Activated CD8-positive, alpha-beta memory T cell treated with anti-CD3 and anti-CD28 coated beads for 24 hours (primary cell): ENCODE results near the gene HNMT.
"Not testable (repeated sequence)": the region's sequence is repeated elsewhere in the genome, so short reads cannot be mapped to it uniquely, and the experiment has no call there.

Experiments used
- DNase-seq: peaks from one replicate; pipeline ENCODE4 v3.0.0-alpha.2; 2020

Gene HNMT

DNA sequence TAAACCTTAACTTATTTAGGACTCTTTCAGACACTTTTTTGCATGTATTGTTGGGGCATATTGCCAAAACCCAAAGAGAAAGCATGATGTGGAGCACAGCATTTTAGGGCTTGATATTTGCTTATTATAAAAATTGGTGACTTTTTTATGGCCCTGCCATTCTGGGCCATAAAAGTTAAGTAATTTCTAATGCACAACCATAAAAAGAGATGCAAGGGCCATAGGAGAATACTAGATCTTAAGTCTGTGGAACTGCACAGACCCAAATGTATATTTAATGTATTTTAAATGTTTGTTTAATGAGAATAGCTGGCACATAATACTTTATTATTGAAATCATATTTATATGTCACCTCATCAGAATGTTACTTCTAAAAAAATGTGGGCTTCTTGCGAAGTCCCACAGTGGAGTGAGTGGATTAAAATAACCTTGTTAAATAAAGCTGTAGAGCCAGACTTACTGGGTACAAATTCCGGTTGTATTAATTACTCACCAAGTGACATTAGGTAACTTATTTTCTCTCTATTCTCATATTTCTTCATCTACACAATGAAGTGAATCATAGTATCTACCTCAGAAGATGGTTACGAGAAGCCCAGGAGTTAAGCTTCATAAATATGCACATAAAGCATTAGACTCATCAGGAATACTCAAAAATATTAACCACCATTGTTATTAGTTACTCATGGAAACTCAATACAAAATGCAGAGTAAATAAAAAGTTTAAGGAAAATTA, 52.2 kb downstream of the HNMT start:
- no peak for DNase-seq

DNA sequence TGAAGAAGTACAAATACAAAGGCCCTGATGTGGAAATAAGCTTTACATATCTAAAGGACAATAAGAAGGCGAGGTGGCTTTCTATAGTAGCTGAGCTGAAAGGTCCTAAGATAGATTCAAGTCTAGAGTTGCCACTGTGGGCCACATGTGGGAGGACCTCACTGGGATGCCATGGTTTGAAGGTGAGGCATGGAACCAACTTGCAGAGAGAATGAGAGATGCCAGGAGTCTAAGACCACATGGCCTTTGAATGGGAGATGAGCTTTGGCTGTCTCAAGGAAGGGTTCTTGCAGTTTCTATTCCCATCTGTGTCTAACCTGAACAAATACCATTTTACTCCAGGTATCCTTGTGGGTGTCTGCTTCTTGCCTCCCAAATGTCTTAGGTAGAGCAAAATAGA, 53.6 kb downstream of the HNMT start:
- DNase-seq = no peak

GRCh38 chr2:138018866-138019688, 54.8 kb downstream of the HNMT start:
- DNase-seq = no peak

GRCh38 chr2:138020432-138020831, 56.2 kb downstream of the HNMT start:
- DNase-seq = no peak

GRCh38 chr2:138021154-138021553, 56.9 kb downstream of the HNMT start:
- no peak for DNase-seq

DNA sequence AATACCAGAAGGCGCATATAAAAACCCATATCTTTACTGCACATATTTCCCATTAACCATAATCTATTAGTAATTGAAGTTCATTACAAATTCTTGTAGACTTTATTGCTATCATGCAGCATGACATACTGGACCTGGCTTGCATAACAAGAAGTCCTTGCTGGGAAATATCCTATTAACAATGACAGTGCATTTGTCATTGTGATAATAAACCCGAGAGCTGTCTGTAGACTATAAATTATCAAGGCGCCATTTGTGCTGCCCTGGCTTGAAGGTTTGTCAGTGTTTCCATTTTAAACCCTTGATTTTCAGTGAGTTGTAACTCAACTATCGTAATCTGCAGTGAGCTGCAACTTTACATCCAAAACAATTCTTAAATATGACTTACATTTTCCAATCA, 59.0 kb downstream of the HNMT start:
- DNase-seq = no peak

DNA sequence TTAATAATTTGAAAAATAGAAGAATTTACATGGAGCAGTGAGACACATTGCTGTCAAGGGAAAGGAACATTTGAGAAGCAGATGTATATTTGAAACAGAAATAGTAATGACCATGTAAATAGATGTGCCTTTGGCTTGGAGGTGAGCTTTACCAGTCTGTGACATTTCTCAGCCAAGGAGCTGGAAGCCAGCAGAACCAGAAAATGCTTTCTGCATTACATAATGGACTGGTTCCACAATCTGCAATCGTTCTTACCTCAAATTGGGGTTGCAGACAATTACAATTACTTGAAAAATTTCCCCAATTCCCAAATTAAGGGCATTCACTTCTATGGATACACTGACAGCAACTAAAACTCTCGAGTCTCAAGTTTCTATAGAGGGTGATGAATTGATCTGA, 59.7 kb downstream of the HNMT start:
- no peak for DNase-seq

DNA sequence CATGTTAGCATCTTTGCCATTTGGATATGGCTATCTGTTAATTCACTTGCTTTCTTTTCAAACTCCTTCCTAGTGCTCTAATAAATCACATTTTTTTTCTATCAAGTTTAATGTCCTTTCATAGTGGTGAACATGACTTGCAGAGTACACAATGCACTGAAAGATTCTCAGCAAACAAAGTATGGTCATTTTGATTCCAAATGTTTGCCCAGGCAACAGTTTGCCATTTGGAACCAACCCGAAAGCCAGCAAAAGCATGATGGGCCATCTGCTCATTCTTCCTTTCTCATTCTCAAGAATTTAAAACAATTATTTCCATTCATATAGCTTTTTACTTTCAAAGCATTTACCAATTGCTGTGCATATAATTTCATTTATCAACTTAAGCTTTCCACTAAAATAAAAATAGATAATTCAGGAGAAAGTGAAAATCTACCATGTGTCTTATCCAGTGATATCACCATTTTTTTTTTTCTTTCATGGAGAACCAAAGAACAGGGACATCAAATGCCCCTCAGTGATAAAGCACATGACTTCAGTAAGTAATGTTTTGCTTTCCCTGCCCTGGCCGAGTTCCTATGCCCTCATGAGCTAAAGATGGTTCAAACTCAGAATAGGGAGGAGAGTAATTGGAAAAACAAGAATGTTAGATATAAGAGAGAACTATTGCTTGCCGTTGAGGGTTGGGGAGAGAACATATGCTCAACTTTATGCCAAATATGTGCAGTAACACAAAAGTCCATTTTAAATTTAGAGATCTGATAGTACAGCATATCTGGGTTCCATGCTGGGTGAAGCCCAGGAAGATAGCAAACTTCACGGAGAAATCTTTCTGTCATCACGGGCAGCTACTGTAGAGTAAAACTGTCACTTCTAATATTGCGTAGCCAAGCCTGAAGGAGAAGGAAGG, 62.1 kb downstream of the HNMT start:
- DNase-seq = no peak

DNA sequence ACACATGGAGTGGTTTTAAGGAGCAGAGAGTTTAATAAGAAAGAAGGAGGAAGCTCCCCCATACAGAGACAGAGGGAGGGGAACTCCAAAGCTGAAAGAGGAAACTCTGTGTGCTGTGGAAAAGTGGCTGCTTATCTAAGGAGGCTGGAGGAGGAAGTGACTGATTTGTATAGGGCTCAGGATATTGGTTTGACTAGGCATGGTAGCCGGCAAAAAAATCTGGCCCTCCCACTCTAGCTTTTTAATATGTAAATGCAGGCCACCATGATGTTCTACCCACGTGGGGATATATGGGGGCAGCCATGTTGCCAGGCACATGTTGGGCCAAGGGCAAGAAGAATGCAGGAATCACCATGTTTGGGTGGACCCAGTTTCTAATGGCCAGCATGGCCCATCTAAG, 64.3 kb downstream of the HNMT start:
- DNase-seq = no peak

- no peak for DNase-seq
Measured at GRCh38 chr2:138029276-138029675, 65.0 kb downstream of the HNMT start.

- DNase-seq = no peak
Measured at GRCh38 chr2:138030459-138030858, 66.2 kb downstream of the HNMT start.

- no peak for DNase-seq
Measured at GRCh38 chr2:138032334-138032733, 68.1 kb downstream of the HNMT start.

GRCh38 chr2:138034536-138034935, 70.3 kb downstream of the HNMT start:
- no peak for DNase-seq

GRCh38 chr2:138035608-138036217, 71.4 kb downstream of the HNMT start:
- DNase-seq = no peak

- no peak for DNase-seq
Measured at GRCh38 chr2:138036522-138036921, 72.2 kb downstream of the HNMT start.

- no peak for DNase-seq
Measured at GRCh38 chr2:138037090-138037489, 72.8 kb downstream of the HNMT start.

- DNase-seq = no peak
Measured at GRCh38 chr2:138040616-138041015, 76.3 kb downstream of the HNMT start.

GRCh38 chr2:138042311-138042710, 78.0 kb downstream of the HNMT start:
- no peak for DNase-seq

- not testable (repeated sequence) for DNase-seq
Measured at GRCh38 chr2:138043588-138043987, 79.3 kb downstream of the HNMT start.

GRCh38 chr2:138058427-138058826, 94.2 kb downstream of the HNMT start:
- DNase-seq = no peak

DNA sequence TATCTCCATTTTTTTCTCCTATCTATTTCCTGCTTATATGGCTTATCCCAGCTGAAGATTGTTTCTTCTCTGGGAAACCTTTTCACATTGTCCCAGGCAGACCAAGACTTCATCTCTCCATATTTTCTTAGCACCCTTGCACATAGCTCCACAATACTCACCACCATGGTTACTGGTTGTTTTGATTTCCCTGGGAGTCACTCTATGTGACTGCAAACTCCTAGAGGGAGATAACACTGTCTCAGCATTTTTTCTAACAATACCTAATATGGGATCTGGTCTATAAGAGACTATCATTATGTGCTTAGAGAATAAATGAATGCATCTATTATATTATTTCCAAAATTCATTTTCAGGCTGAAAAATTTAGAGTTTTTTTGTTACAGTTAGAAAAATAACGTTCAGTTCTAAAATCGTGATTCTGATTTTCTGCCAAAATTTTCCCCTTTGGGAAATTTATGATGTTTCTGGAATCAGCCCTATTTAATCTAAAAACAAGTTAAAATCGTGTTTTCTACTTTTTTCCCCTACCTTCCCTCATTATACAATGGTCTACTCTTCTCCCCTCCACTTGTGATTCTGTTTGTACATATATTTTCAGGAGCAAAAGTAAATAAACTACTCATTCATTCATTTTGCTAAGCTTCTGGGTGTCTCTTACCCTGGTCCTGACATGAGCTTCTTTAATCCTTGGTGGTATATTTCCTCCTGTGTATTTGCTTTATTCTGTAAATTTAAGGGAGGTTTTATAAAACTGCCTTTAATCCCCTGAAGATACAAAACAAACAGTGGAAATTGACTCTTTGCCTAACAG, 95.4 kb downstream of the HNMT start:
- no peak for DNase-seq

DNA sequence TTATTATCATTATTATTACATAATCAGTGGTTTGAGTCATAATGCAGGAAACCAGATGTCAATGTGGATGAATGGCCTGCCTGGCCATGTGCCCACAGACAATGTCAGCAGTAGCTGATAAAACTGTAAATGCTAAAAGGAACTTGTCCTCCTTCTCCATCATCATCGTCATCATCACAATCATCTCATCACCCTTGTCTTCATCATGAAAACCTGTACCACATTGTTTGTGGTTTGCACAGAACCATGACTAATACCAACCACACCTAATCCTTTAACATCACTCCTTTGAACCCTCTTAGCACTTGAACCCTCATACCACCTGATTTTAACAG, 96.0 kb downstream of the HNMT start:
- no peak for DNase-seq
